LoVo (cell line): Measurements from ENCODE around the gene PRELP.
A peak's percentile ranks its signal among the peaks of the same experiment; 100 is the strongest.
"Not testable (repeated sequence)": the region's sequence is repeated elsewhere in the genome, so short reads cannot be mapped to it uniquely, and the experiment has no call there.

ENCODE experiments used
- DNase-seq: peaks from one replicate; pipeline ENCODE4 v3.0.0-alpha.2; 2016; ENCODE audit warnings: low spot score

Gene PRELP

DNA sequence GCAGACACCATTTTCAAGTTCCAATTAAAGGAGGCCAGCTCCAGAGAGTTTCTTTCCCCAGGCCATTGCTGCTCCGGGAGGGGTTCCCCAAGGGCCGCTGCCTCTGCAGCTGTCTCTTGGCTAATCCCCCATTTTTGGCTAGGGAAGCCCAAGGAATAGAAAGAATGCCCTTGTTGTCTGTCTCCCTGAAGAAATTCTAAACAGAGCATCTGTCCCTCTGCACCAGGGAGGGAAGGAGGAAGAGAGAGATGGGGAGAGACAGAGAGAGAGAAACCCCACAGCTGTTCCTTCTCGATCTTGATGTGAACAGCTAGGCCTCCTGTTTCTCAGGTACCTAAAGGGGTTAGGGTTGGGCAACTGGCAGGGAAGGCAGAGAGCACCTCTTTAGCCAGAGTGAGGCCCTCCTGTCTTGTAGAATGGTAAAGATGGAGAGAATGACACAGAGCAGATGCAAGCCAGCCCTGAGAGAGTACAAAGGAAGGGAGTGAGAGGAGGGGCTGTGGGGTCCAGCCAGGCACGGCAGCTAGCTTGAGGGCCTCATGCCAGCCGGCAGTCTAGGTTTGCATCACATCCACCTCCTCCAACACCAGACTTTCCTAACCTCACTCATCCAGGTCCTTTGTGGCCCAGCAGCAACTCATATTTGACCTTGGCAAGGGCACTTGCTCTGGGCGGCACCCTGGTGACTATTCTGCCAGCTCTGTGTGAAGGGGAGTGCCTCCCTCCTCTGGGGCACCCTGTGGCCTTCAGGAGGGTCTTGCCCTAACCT, 31.4 kb downstream of the PRELP start:
- DNase-seq: no peak

- no peak for DNase-seq
These were observed 32.2 kb downstream of the PRELP start for GRCh38 chr1:203507759-203508158.

DNA sequence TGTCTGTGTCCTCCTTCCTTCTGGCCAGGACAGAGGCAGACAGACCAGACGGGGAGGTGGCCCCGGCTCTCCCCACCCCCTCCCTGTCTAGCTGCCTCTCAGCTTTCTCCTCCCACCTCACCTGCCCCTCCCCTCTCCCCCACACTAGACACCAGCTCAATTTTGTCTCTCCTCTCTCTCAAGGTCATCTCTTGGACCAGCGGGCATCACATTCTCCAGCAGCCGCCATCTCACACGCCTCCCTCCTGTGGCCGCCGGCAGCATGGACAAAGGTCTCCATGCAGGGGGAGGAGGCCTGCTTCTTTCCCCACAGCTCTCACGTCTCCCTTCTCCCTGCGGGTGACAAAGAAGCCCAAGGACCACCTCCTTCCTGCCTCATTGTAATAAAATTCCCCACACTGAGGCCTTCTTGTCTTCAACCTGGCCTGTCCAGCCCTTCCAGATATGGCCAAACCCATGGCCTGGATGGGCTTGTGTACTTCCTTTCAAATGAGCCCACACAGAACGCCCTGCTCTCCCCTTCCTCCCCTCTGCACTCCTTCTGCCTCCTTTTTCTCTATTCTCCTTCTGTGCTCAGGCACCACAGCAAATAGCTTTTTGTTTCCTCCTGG, 33.0 kb downstream of the PRELP start:
- DNase-seq: no peak

DNA sequence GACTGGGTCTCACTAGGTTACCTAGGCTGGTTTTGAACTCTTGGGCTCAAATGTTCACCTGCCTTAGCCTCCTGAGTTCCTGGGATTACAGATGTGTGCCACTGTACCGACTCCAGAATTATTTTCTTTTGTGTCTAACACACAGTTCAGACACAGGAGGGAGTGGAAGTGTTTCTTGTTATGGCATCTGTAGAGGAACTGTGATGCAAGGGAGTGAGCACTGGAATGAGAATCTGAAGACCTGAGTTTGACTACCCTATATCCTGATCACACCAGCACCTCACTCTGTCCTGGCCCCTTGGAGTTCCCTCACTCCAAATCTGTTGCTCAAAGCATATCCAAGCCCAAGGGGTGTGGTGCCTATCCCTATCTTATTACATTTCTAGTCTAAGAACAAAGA, 33.5 kb downstream of the PRELP start:
- no peak for DNase-seq

DNA sequence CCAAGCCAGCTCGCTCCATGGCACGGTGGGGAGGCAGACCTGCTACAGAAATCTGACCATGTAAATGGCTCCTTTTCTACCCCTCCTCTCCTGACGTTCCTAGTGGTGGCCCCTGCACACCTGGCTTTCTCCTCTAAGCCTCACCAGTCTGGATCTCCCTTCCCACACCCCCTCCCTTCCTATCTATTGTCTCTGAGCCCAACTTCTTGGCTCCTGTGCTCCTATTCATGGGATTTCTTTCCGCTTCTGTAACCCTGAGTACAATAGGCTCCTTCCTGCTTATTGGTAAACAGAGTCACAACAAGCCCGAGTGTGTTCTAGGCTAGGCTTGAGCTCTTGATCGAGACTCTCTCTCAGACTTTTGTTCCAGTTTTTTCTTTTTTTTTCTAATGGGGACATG, 35.9 kb downstream of the PRELP start:
- DNase-seq: no peak

- DNase-seq: no peak
These were observed 36.3 kb downstream of the PRELP start for GRCh38 chr1:203511930-203512329.

- no peak for DNase-seq
These were observed 36.9 kb downstream of the PRELP start for GRCh38 chr1:203512517-203512847.

GRCh38 chr1:203512848-203513584, 37.4 kb downstream of the PRELP start:
- peak; percentile 84 for DNase-seq

GRCh38 chr1:203513585-203514031, 38.0 kb downstream of the PRELP start:
- no peak for DNase-seq

GRCh38 chr1:203516184-203516583, 40.6 kb downstream of the PRELP start:
- no peak for DNase-seq

DNA sequence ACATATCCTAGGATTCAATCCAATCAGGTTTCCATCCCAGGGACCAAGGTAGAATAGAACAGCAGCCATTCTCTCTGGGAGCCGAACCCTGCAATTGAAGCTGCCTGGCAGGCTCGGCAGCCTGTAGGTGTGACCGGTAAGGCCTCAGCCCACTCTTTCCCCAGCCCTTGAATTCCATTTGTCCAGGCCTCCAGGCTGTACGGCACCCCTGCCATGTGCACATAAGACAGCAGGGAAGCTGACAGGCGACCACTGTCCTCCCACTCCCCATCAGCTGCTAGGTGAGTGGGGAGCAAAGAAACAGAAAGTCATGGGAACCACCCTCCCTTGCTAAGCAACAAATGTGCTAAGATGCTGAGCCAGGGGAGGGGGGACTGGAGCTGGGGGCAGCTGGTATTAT, 41.3 kb downstream of the PRELP start:
- DNase-seq: no peak

- DNase-seq: no peak
These were observed 42.0 kb downstream of the PRELP start for GRCh38 chr1:203517426-203518110.

- DNase-seq: not testable (repeated sequence)
These were observed 42.5 kb downstream of the PRELP start for GRCh38 chr1:203518139-203518538.

DNA sequence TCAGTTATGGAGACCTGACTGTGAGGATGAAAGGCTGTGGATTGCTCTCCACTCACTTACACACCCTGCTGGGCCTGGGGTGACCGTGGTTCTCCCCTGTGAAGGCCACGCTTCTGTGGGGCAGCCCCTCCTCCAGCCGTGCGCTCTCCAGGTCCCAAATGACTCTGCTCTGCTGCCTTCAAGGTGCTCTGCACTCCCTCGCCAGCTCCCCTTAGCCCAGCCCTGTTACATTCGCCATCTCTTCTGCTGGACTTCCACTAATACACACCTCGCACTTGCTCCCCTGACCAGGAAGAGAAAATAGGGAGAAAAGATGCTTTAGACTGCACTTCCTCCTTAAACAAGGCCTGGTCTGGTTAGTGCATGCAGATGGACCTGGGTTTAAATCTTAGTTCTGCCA, 42.9 kb downstream of the PRELP start:
- no peak for DNase-seq

- DNase-seq: peak; percentile 26
These were observed 43.6 kb downstream of the PRELP start for GRCh38 chr1:203519053-203519840.

DNA sequence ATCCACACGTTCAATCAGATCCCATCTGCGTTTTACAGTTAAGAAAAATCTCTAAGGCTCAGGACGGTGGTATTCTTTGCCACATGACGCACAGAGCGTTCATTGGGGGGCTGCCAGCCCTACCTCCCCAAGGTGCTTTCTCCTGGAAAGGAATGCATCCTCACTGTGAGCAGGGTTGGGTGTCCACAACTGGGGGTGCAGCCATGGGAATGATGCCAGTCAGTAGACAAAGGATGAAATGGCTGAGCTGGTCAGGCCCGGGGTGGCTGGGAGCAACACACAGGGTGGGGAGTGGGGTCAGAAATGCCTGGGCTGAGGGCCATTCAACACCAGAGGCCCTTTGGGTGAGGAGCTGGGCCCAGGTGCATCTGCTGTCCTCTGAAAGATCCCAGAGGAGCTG, 44.3 kb downstream of the PRELP start:
- DNase-seq: no peak

DNA sequence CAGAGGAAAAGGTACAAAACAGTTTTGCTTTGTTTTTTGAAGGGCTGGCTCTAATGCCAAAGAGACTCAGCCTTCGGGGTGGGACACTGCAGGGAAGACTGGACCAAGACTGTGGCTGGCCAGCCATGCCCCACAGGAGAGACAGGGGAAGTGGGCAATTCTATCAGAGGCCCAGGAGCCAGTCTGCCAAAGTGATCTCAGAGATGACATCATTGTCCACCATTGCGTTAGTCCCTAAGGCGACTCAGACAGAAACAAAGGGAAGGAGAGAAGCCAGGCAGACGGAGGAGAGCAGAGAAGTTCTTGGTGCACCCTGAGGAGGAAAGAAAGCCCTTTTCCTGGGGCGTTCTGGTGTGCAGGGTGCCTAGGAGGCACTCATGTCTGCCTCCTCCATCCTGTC, 44.7 kb downstream of the PRELP start:
- no peak for DNase-seq

GRCh38 chr1:203521074-203521794, 45.6 kb downstream of the PRELP start:
- DNase-seq: no peak

DNA sequence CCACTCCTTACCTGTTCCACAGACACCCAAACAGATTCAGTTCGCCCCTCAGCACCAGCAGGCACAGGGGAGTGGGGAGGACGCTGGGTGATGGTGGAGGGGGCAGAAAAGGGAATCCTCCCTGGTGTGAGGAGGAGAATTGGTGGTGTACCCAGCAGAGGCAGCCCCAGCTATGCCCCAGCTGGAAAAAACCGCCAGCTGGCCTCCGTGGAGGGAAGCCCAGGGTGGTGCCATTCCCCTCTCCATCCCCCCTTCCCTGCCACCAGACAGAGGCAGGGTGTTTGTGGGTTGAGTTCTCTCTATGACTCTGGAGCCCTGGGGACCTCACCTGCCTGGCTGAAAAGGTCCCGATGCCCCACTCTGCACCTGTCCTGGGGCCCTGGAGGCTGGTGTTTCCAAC, 46.2 kb downstream of the PRELP start:
- no peak for DNase-seq

DNA sequence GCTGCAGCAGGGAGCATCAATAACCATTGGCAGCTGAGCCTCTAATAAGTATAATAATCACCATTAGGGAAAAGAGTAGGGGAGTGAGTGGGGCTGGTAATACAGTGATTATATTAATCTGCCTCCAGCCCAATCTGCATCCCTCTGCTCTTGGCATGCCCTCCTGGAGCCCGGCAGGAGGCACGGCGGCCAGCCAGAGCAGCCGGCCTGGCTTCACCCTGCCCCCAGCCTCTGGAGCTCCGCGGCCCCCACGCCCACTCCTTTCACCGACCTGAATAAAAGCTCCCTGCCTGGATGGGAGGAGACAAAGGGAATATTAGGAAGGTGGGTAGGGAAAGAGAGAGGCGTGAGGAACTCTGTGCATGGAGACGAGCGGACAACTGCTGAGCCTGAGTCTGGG, 46.6 kb downstream of the PRELP start:
- DNase-seq: no peak

GRCh38 chr1:203523667-203524066, 48.1 kb downstream of the PRELP start:
- DNase-seq: no peak
